Measurements from ENCODE around the gene GRAMD2A.

Gene GRAMD2A

GRCh38 chr15:72168131-72168807 is 29.3 kb downstream of the GRAMD2A start:
- no peak for DNase-seq (ENCODE audit: low read depth, low spot score)

- no peak for DNase-seq (ENCODE audit: low read depth, low spot score)
These were observed 30.1 kb downstream of the GRAMD2A start for GRCh38 chr15:72167445-72167844.

- no peak for DNase-seq (ENCODE audit: low read depth, low spot score)
These were observed 30.7 kb downstream of the GRAMD2A start for GRCh38 chr15:72166716-72167417.

DNA sequence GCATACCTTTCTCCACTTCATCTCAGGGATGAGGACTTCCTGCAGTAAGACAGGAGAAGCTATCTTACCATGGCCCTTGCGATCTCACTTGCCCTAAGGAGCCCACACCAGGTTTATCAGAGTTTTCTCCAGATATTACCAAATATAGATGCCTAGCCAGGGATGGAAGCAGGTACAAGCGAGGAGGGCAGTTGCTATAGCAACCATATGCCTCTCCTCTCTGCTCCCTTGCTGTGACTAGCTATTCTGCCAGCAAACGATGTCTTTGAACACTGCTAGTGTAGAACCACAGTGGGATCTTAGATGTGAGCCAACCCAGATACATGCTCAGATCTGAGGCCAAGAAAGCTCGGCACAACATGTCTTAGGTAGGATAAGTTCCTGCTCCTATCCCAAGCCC is 33.9 kb downstream of the GRAMD2A start:
- no peak for DNase-seq (ENCODE audit: low read depth, low spot score)

- DNase-seq (ENCODE audit: low read depth, low spot score) = no peak
These were observed 35.0 kb downstream of the GRAMD2A start for GRCh38 chr15:72162569-72162968.

DNA sequence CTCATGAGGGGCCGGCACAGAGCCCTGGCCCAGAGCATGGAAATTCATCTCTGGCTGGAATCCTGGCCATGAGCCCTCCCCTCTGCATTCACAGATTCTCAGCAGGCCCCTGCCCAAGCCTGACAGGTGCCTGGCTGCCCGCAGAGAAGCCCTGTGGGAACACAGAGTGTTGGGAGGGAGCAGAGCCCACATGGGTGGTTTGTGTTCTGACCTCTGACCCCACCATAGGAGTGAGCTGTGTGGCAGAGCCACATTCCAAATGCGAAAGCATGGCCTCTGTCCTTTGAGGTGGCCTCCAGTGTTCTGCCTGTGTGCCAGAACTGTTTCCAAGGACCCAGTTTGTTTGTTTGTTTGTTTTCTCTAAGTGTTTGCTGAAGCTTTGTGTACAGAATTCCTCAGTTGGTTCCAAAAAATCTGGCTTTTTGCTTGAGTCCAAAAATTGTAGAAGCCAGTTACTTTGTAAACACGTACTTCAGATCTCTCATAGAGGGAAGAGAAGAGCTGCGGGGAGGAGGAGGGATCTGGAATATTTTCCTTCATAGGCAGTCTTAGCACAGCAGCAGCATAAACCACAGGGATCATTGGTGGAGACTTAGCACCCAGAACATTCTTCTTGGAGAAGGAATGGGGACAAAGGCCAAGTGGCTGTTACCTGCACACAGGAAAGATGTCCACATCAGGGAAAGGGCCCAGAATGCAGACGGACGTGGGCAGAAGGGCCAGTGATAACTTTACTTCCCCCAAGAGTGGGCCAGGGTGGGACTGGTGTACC is 36.0 kb downstream of the GRAMD2A start:
- DNase-seq (ENCODE audit: low read depth, low spot score) = no peak

- DNase-seq (ENCODE audit: low read depth, low spot score) = no peak
These were observed 36.8 kb downstream of the GRAMD2A start for GRCh38 chr15:72160696-72161245.

DNA sequence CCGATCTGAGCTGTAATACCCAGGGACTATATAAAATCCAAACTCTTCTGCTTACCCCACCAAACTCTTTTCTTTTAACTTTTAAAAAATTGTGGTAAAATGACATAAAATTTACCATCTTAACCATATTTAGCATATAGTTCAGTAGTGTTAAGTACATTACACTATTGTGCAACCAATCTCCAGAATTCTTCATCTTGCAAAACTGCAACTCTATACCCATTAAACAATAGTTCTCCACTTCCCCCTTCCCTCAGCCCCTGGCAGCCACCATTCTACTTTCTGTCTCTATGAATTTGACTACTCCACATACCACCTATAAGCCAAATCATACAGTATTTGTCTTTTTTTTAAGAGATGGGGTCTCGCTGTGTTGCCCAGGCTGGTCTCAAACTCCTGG is 40.7 kb downstream of the GRAMD2A start:
- no peak for DNase-seq (ENCODE audit: low read depth, low spot score)

GRCh38 chr15:72155635-72156616 is 41.7 kb downstream of the GRAMD2A start:
- DNase-seq (ENCODE audit: low read depth, low spot score) = peak; percentile 59

- DNase-seq (ENCODE audit: low read depth, low spot score) = no peak
These were observed 42.5 kb downstream of the GRAMD2A start for GRCh38 chr15:72155003-72155621.

DNA sequence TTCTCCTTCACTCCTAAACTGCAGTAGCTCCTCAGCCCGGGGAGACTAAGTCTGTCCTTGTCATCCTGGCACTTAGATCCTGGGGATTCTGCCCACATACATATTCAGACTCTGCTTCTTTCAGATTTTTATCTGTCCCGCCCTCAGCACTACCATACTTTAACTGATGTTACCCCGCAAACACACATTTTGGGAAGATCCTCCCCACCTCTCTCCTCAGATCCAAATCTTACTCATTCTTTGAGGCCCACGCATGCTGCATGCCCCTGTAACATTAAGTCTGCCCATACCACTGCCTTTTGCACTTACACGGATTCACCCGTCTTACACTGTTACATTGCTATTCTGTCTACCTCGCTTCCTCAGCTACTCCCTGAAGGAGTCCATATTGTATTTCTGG is 43.3 kb downstream of the GRAMD2A start:
- DNase-seq (ENCODE audit: low read depth, low spot score) = no peak

- no peak for DNase-seq (ENCODE audit: low read depth, low spot score)
These were observed 44.2 kb downstream of the GRAMD2A start for GRCh38 chr15:72153269-72154000.

DNA sequence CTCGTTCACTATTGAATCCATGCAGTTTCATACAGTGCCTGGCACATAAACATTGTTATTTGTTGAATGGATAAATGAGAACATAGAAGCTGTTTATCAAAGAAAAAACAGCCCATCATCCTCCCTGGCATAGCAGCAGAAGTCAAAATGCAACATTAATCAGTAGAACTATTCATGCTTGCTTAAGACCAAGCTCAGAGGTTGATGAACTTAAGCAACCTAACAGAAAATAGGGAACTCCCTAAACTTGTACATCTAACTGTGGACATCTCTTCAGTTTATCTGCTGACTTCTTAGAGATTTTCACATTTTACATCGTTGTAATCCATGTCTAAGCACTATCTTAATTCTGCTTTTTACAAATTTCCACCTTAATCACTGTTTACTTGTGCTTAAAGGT is 50.2 kb downstream of the GRAMD2A start:
- no peak for DNase-seq (ENCODE audit: low read depth, low spot score)

- no peak for DNase-seq (ENCODE audit: low read depth, low spot score)
These were observed 50.7 kb downstream of the GRAMD2A start for GRCh38 chr15:72146934-72147333.

DNA sequence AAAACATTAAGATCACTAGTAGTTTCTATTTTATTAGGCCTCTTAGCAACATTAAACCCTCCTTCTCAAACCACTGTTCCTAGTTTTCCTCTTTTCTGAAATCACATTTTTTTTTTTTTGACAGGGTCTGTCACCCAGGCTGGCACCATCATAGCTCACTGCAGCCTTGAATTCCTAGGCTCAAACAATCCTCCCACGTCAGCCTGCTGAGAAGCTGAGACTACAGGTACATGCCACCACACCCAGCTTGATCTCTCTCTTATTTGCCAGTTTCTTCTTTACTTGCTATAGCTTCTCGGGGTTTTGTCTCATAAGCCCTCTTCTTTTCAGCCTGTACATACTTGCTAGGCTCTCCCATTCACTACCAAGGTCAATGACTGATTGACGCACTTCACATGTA is 51.4 kb downstream of the GRAMD2A start:
- DNase-seq (ENCODE audit: low read depth, low spot score) = no peak

DNA sequence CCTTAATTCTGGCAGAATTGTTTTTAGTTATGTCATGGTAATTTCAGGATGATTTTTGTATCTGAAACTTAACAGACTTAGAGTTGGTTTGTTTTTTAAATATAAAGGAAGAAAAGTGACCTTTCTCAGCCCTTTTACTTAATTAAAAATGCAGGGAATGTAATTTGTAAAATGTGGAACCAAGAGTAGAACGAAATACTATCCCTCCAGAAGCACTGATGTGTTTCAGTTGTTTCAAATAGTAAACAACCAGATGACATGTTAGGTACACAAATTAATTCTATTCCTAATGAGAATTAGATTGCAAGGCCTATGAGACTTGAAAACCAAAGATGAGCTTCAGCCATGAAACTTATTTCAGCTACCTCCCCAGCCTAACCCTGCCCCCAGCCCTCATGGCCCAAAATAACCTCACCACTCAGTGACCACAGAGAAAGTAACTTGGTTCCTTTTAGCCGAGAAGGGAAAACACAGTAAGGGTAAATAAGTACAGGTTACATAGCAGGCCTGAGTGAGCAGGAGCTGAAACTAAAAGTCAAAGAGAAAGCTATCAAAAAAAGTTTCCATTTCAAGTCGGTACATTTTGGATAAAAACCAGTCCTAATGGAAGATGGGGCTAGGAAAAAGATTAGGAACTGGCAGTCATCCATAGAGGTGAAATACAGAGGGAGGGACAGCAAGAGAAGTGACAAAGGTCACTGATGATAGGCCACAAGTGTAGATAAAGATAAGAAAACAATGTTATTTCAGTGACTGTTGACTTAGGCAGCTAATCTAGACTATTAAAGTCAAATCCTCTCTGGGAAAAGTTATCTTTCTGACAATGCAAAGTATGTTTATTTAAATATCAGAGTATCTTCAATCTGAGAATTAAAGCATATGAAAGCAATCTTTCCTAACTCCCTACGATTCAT is 56.2 kb downstream of the GRAMD2A start:
- no peak for DNase-seq (ENCODE audit: low read depth, low spot score)

- no peak for DNase-seq (ENCODE audit: low read depth, low spot score)
These were observed 57.5 kb downstream of the GRAMD2A start for GRCh38 chr15:72140088-72140487.

DNA sequence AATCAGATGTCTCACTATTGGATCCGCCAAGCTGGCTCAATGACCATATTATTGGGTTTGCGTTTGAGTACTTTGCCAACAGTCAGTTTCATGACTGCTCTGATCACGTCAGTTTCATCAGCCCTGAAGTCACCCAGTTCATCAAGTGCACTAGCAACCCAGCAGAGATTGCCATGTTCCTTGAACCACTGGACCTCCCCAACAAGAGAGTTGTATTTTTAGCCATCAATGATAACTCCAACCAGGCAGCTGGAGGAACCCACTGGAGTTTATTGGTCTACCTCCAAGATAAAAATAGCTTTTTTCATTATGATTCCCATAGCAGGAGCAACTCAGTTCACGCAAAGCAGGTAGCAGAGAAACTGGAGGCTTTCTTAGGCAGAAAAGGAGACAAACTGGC is 57.9 kb downstream of the GRAMD2A start:
- DNase-seq (ENCODE audit: low read depth, low spot score) = no peak
